Right hindlimb (tissue), 1 donor: Measurements from ENCODE around the gene PTK6.

Source experiments
- DNase-seq: peaks from one replicate; pipeline ENCODE4 v3.0.0-alpha.2; 2018

PTK6 gene

DNA sequence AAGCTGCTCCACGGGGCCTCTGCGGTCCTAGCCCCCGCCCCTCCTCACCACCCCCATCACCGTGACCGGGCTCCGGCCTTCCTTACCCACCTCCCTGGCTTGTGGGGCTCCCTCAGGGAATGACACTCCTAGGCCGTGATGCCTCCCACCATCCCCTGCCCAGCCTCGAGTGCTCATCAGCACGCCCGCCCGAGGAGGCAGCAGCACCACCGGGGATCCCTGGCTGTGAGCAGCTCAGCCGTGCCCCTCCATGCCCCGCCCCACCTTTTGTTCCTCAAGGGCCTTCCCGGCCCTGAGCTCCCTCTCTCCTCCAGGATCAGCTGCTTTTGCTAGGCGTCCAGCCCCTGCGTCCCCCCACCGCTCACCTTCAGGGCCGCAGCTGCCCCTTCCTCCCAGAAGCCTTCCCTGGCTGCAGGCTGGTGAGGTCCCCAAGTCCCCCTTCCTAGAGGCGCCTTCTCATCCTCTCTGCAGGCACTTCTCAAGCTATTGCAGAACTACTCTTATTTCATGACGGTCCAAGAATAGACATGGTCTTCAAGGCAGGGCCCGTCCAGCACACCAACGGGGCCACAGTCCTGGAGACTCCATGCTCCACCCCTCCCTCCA is 19.8 kb upstream of the PTK6 start:
- DNase-seq: no peak

GRCh38 chr20:63555661-63556381 is 18.6 kb upstream of the PTK6 start:
- DNase-seq: no peak

DNA sequence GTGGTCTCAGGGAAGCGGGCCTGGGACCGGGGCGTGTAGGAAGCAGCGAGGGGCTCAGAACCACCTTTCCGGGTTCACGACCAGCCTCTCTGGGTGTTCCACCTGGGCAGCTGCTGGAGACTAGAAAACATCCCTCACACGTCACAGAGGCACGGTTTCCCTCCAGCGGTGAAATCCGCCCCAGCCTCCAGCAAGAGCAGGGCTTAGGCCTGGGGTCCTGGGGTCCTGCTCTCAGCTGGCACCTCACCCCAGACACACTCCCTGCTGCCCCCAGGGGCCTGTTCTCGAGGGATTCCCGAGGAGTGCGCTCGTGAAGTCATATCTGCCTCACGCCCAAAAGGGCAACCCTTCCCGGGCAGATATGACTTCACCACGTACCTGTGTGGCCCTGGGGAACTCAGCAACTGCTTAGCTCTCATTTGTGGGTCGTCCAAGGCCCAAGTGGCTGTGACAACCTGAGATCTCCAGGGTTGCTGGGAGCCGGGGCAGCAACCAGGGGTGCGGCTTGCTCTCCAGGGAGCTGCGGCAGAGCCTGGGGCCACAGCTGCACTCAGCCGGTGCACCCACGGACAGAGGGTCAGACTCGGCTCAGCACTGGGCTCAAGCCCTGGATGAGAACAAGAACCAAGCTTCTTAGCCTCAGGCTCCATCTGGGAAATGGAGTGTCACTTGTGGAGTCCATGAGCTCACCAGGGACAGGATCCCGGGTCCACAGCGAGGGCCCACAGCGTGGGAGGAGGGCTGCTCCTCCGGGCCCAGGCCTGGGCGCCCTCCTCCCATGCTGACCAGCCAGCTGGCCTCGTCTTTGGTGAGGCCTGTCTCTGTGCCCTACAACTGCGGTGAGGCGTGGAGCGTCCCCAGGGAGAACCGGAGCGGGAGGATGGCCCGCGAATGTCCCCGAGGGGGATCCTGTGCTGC is 17.4 kb upstream of the PTK6 start:
- DNase-seq: no peak

GRCh38 chr20:63553933-63554290 is 16.7 kb upstream of the PTK6 start, which contains the start of gene FNDC11:
TSS of gene FNDC11 (plus strand) at chr20:63554159. CDS start at chr20:63555664, 1,505 bp downstream.
- DNase-seq: no peak

DNA sequence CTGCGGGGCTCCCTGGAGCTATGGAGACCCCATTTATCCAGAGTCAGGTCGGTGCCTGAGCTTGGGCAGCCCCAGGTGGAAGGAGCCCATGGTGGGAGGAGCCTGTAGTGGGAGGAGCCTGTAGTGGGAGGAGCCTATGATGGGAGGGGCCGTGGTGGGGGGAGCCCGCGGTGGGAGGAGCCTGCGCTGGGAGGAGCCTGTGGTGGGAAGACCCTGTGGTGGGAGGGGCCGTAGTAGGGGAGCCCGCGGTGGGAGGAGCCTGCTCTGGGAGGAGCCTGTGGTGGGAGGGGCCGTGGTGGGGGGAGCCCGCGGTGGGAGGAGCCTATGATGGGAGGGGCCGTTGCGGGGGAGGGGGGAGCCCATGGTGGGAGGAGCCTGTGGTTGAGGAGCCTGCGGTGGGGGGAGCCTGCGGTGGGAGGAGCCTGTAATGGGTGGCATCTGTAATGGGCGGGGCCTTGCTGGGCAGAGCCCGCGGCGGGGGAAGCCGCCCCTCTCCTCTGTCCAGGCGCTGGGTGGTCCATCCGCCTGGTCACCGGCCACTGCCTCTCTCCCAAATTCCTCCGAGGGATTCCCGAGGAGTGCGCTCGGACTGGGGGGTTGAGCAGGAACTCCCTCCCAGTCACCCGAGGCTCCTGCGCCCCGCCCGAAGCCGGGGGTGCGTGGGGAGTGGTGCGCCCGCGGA is 16.2 kb upstream of the PTK6 start:
- DNase-seq: peak; percentile 77

- no peak for DNase-seq
These were observed 15.5 kb upstream of the PTK6 start for GRCh38 chr20:63552481-63553249.

- no peak for DNase-seq
These were observed 13.9 kb upstream of the PTK6 start for GRCh38 chr20:63551068-63551467.

GRCh38 chr20:63549679-63550282 is 12.6 kb upstream of the PTK6 start:
- no peak for DNase-seq

GRCh38 chr20:63549019-63549418 is 11.8 kb upstream of the PTK6 start:
- DNase-seq: no peak

GRCh38 chr20:63548542-63548941 is 11.4 kb upstream of the PTK6 start:
- no peak for DNase-seq

- DNase-seq: no peak
These were observed 10.7 kb upstream of the PTK6 start, which contains the start of gene SRMS for GRCh38 chr20:63547725-63548480. TSS of gene SRMS (minus strand) at chr20:63547749. CDS start at chr20:63547463, 286 bp downstream.

DNA sequence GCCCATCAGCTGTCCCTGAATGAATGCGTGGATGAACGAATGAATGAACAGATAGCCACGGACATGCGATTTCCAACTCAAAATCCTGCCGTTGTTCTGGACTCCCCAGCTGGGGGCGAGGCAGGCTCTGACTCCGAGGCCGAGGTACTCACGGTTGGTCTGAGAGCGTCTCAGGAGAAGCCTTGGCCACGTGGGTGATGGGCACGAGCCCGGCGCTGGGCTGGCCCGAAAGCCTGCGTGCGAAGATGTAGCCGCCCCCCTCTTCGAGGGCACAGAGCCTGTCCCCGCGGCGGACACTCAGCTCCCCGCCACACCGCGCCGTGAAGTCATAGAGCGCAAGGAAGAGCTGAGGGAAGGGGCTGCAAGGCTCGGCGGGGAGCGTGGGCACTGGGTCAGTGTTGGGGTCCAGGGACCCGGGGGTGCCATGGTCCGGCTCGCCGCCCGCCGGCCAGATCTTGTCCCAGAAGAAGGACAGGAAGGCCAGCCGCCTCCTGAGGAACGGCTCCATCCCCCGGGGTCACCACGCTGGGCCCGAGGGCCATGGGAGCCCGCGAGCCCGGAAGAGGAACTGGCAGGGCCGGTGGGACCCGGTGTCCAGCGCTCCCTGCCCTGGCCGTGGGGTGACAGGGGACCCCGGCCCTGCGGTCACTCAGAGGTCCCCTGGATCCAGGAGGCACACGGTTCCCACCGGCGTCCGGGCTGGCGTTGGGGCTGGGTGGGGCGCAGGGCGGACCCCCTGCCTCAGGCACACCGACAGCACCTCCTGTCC is 10.0 kb upstream of the PTK6 start:
- no peak for DNase-seq

GRCh38 chr20:63546256-63546955 is 9.2 kb upstream of the PTK6 start:
- no peak for DNase-seq

- no peak for DNase-seq
These were observed 8.6 kb upstream of the PTK6 start for GRCh38 chr20:63545814-63546213.

GRCh38 chr20:63544958-63545516 is 7.9 kb upstream of the PTK6 start:
- DNase-seq: no peak

DNA sequence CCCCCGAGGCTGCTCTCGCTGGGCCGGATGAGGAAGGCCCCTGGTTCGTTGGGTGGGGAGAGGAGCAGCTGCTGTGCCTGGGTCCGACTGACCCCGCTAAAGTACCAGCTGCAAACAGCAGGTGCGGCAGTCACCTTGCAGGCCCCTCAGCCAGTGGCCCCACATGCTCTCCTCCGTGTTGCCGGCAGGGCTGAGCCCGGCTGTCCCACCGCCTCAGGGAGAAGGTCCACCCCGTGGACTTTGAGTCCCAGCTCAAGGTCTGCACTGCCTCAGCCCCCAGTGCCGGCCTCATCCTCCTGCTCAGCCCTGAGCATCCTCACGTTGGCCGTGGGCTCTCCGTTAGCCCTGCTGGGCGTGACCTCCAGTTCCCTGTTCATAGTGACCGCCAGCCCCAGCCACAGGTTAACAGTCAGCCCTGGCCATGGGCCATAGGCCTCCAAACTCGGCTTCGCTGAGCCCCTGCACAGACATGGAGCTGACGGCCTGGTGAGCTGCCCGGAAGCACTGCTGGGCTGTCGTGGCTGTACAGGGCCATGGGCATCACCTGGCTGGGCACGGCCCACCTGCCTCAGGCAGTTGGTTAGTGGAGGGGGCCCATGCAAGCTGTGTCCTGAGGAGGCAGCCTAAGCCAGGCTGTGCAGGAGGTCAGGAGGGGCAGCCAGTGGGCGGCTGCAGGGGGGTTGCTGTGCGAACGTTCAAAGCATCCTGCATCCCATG is 7.2 kb upstream of the PTK6 start:
- no peak for DNase-seq

DNA sequence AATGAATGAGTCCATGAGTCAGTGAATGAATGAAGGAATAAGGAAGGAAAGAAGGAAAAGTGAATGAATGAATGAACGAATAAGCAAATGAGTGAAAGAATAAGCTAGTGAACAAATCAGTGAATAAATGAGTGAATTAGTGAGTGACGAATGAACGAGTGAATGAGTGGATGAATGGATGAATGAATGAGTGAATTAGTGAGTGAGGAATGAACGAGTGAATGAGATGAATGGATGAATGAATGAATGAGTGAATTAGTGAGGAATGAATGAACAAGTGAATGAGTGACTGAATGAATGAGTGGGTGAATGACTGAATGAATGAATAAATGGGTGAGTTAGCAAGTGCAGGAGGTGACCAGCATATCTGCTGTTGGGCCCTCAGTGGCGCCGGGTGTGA is 6.6 kb upstream of the PTK6 start:
- DNase-seq: no peak

DNA sequence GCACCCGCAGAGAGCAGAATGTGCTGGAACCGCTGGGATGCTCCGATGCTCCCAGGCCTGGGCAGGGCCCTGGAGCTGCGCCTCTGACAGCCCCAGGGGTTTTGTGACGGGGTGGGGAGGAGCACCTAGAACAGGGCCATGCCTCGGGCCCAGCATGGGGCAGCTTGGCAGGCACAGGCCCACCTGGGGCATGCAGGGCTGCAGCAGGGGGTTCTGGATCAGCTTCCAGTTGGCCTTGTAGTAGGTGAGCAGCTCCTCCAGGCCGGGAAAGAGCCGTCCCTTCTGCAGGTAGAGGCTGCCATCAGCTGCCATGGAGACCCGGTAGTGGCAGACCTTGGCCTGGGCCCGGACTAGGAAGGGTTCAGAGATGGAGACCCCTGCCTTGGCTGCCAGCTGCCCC is 6.0 kb upstream of the PTK6 start:
- DNase-seq: no peak
